Neuronal stem cell (in vitro differentiated cells): ENCODE data around the gene UQCC3.
A peak's percentile ranks its signal among the peaks of the same experiment; 100 is the strongest.

Experiments used
- DNase-seq: peaks from one replicate; pipeline ENCODE4 v3.0.0-alpha.2; 2013; ENCODE audit warnings: low spot score
- H2AFZ ChIP-seq: one replicate; pipeline ENCODE4 v1.6.1; 2013; ENCODE audit warnings: mild to moderate bottlenecking, low read length, inconsistent platforms
- H2AK5ac ChIP-seq: 2 replicates; pipeline ENCODE4 v1.6.1; 2013; ENCODE audit warnings: low read depth, mild to moderate bottlenecking, inconsistent platforms, low read length, moderate library complexity, mixed read lengths
- H2BK120ac ChIP-seq: 2 replicates; pipeline ENCODE4 v1.6.1; 2013; ENCODE audit warnings: low read depth, mild to moderate bottlenecking, inconsistent platforms, low read length, moderate library complexity, mixed read lengths
- H2BK12ac ChIP-seq: one replicate; pipeline ENCODE4 v1.6.1; 2013; ENCODE audit warnings: low read length, inconsistent platforms
- H2BK15ac ChIP-seq: 2 replicates; pipeline ENCODE4 v1.6.1; 2013; ENCODE audit warnings: mild to moderate bottlenecking, low read length, inconsistent platforms, mixed read lengths
- H2BK5ac ChIP-seq: one replicate; pipeline ENCODE4 v1.6.1; 2013; ENCODE audit warnings: inconsistent platforms, mild to moderate bottlenecking, low read length, moderate library complexity
- H3K14ac ChIP-seq: one replicate; pipeline ENCODE4 v1.6.1; 2013; ENCODE audit warnings: low read length, inconsistent platforms
- H3K18ac ChIP-seq: 2 replicates; pipeline ENCODE4 v1.6.1; 2013; ENCODE audit warnings: low read length, inconsistent platforms
- H3K23ac ChIP-seq: 2 replicates; pipeline ENCODE4 v1.6.1; 2013; ENCODE audit warnings: low read depth, mild to moderate bottlenecking, mixed read lengths, low read length, inconsistent platforms; ENCODE audit not compliant: poor library complexity
- H3K27ac ChIP-seq: replicated peaks from 3 replicates; pipeline ENCODE4 v1.5.1; 2013; ENCODE audit warnings: low read length, inconsistent platforms
- H3K27me3 ChIP-seq, 3 experiments: 2 replicates each; pipeline ENCODE4 v1.6.1; 2013; ENCODE audit warnings: low read length in 3 of 3, mild to moderate bottlenecking in 2 of 3, inconsistent platforms in 1 of 3, low read depth in 1 of 3, mixed read lengths in 1 of 3, moderate library complexity in 1 of 3; ENCODE audit not compliant: control insufficient read depth in 3 of 3, insufficient read depth in 3 of 3
- H3K36me3 ChIP-seq, 2 donors: replicated peaks in 1 of 2; 2 replicates each; pipeline ENCODE4 v1.6.1; 2013; ENCODE audit warnings: low read length in 2 of 2; ENCODE audit not compliant: control insufficient read depth in 2 of 2, insufficient read depth in 2 of 2
- H3K4ac ChIP-seq: 2 replicates; pipeline ENCODE4 v1.6.1; 2013; ENCODE audit warnings: inconsistent platforms, mild to moderate bottlenecking, low read length, moderate library complexity
- H3K4me1 ChIP-seq, 2 donors: 1 replicate in 1 of 2; 2 replicates in 1 of 2; pipeline ENCODE4 v1.6.1; 2013; ENCODE audit warnings: low read length in 2 of 2, low read depth in 1 of 2; ENCODE audit not compliant: control insufficient read depth in 2 of 2, insufficient read depth in 1 of 2
- H3K4me2 ChIP-seq: one replicate; pipeline ENCODE4 v1.6.1; 2013; ENCODE audit warnings: mild to moderate bottlenecking, low read length, inconsistent platforms; ENCODE audit not compliant: insufficient read depth, poor library complexity, severe bottlenecking
- H3K4me3 ChIP-seq, 2 donors: 2 replicates each; pipeline ENCODE4 v1.5.1; 2013; ENCODE audit warnings: low read length in 2 of 2, mild to moderate bottlenecking in 2 of 2, inconsistent platforms in 1 of 2, moderate library complexity in 1 of 2
- H3K79me1 ChIP-seq: one replicate; pipeline ENCODE4 v1.6.1; 2013; ENCODE audit warnings: low read depth, mild to moderate bottlenecking, inconsistent platforms, low read length, moderate library complexity
- H3K9ac ChIP-seq: one replicate; pipeline ENCODE4 v1.6.1; 2013; ENCODE audit warnings: mild to moderate bottlenecking, low read depth, low read length, inconsistent platforms; ENCODE audit not compliant: poor library complexity
- H3K9me3 ChIP-seq, 2 donors: replicated peaks in 1 of 2; 2 replicates each; pipeline versions ENCODE3 to v1.6.1; 2013; ENCODE audit warnings: low read length in 2 of 2, mild to moderate bottlenecking in 2 of 2, inconsistent platforms in 1 of 2, low read depth in 1 of 2, mixed read lengths in 1 of 2, moderate library complexity in 1 of 2; ENCODE audit not compliant: control insufficient read depth in 2 of 2, insufficient read depth in 1 of 2
- H4K8ac ChIP-seq: one replicate; pipeline ENCODE4 v1.6.1; 2013; ENCODE audit warnings: low read depth, mild to moderate bottlenecking, inconsistent platforms, low read length, moderate library complexity
- H4K91ac ChIP-seq: one replicate; pipeline ENCODE4 v1.6.1; 2013; ENCODE audit warnings: low read length, low read depth, mild to moderate bottlenecking, inconsistent platforms; ENCODE audit not compliant: poor library complexity
- WGBS, 2 donors: extraction: QIAGEN DNeasy Blood & Tissue Kit; methylation state at CpG; one replicate each; pipeline ENCODE4 v1.1.7; 2013; ENCODE audit warnings: missing lambda C conversion rate in 2 of 2, mixed read lengths in 1 of 2; ENCODE audit not compliant: insufficient read length in 2 of 2, insufficient replicate concordance in 1 of 2; ENCODE audit errors: extremely low coverage in 2 of 2; 5-methylcytosine and 5-hydroxymethylcytosine counted together

The UQCC3 gene

DNA sequence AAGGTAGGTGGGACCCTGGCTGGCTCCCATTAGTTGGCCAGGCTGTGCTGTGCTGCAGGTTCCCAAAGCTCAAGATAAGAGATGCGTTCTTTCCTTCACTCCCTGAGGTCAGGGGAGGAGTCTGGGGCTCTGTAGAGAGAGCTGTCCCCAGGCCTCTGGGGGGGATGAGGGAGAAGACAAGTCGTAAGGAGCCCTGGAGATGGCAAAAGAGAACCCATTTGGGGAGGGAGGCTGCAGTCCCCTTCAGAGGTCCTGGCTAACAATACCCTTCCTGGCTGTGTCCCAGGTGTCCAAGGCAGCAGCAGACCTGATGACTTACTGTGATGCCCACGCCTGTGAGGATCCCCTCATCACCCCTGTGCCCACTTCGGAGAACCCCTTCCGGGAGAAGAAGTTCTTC, 36.9 kb downstream of the UQCC3 start:
- H2BK120ac ChIP-seq: peak overlapping the region; percentile 2
- no CpG with 5 or more reads among the region's 5 CpGs for WGBS, 2 donors
- peak overlapping the region; percentile 36 for H2AK5ac ChIP-seq
- no peak overlapping the region for H3K4me3 ChIP-seq
- no peak overlapping the region for H4K8ac ChIP-seq
- H3K36me3 ChIP-seq: peaks cover 16 to 60% of the 10 kb centered on the region in 2 donors
- no peak overlapping the region for H3K4ac ChIP-seq
- H3K14ac ChIP-seq: no peak overlapping the region
- no peak overlapping the region for H3K27ac ChIP-seq
- H3K4me2 ChIP-seq: peak overlapping the region; percentile 60
- H4K91ac ChIP-seq: no peak overlapping the region
- no peaks in the 10 kb centered on the region for H3K9me3 ChIP-seq
- peak overlapping the region; percentile 26 for H2BK12ac ChIP-seq
- no peak overlapping the region for H3K9ac ChIP-seq
- H2AFZ ChIP-seq: no peak overlapping the region
- no peaks in the 10 kb centered on the region for H3K27me3 ChIP-seq
- no peak overlapping the region for H3K23ac ChIP-seq
- H3K79me1 ChIP-seq: no peaks in the 10 kb centered on the region
- H2BK15ac ChIP-seq: peak overlapping the region; percentile 20
- H3K18ac ChIP-seq: no peak overlapping the region
- no peak for DNase-seq
- peaks cover 23 to 31% of the 10 kb centered on the region in 2 donors for H3K4me1 ChIP-seq
- peak overlapping the region; percentile 85 for H2BK5ac ChIP-seq

DNA sequence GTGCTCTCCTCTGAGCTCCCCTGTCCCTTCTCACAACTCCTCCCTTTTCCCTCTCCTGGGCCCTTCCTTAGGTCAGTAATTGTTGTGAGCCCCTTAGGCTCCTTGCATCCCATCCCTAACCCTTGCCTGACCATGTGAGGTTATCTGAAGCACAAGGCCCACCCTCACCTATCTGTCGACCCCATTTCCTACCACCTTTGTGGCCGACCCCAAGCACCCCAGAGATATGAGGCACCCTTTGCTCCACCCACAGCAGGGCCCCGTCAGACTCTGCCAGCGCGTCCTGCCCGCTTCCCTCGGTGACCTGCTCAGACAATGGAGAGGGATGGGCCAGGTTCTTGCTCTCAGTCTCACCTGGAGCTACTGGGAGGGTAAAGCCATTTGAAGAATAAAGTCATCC, 37.3 kb downstream of the UQCC3 start:
- H3K36me3 ChIP-seq: peaks cover 20 to 61% of the 10 kb centered on the region in 2 donors
- no peak overlapping the region for H3K23ac ChIP-seq
- DNase-seq: no peak
- H3K9me3 ChIP-seq: no peaks in the 10 kb centered on the region
- no peak overlapping the region for H2BK15ac ChIP-seq
- H3K14ac ChIP-seq: no peak overlapping the region
- no peaks in the 10 kb centered on the region for H3K27me3 ChIP-seq
- no peak overlapping the region for H4K8ac ChIP-seq
- H2BK12ac ChIP-seq: no peak overlapping the region
- peak overlapping the region; percentile 36 for H2AK5ac ChIP-seq
- no CpG with 5 or more reads among the region's 7 CpGs for WGBS, 2 donors
- peak overlapping the region; percentile 85 for H2BK5ac ChIP-seq
- H2AFZ ChIP-seq: no peak overlapping the region
- H3K4ac ChIP-seq: no peak overlapping the region
- H3K4me2 ChIP-seq: peak overlapping the region; percentile 60
- peaks cover 23 to 31% of the 10 kb centered on the region in 2 donors for H3K4me1 ChIP-seq
- peak overlapping the region in 1 of 2 donors; percentile 77 for H3K4me3 ChIP-seq
- peak overlapping the region; percentile 62 for H3K27ac ChIP-seq
- no peak overlapping the region for H3K18ac ChIP-seq
- peak overlapping the region; percentile 2 for H2BK120ac ChIP-seq
- no peaks in the 10 kb centered on the region for H3K79me1 ChIP-seq
- H4K91ac ChIP-seq: no peak overlapping the region
- peak overlapping the region; percentile 74 for H3K9ac ChIP-seq

DNA sequence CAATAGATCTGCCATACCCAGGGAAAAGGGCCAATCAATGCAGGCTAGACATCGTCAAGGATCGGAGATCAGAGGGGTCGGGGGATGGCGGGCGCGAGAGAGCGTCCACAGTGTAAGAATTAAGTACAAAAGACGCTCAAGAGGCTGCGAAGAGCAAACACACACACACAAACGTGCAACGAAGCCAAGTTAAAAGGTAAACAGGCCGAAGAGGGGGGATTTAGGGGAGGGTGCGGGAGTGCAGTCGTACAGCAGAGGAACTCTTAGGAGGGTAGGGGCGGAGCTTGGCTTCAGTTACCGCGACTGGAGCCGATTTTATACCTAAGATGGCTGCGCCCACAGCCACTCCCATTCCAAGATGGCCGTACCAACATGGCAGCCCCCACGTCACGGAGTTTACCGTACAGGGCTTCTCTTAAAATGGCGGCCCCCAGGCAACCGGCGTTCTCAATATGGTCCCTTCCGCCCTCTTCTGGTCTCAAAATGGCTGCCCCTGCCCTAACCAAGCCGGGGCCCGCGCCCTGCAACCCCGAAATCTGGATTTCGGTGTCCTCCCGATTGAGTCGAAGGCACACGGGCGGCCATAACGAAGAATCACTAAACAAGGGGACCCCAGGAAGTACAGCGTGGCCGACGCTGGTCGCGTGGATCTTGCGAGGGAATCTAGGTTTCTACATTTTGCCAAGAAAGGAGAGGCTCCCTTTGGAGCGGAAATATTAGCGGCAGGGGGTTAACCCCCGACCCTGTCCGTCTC, 38.0 kb downstream of the UQCC3 start:
- no peak overlapping the region for H3K9ac ChIP-seq
- peak overlapping the region; percentile 54 for H4K8ac ChIP-seq
- H3K27me3 ChIP-seq: no peaks in the 10 kb centered on the region
- no peak overlapping the region for H2BK120ac ChIP-seq
- no peak overlapping the region for H3K14ac ChIP-seq
- no peaks in the 10 kb centered on the region for H3K79me1 ChIP-seq
- no peak overlapping the region for H2AK5ac ChIP-seq
- H2BK15ac ChIP-seq: no peak overlapping the region
- peak; percentile 95 for DNase-seq
- H2BK12ac ChIP-seq: no peak overlapping the region
- H3K9me3 ChIP-seq: no peaks in the 10 kb centered on the region
- H3K27ac ChIP-seq: peak overlapping the region; percentile 85
- H3K4me3 ChIP-seq: peak overlapping the region; percentile 29 to 77
- H3K18ac ChIP-seq: peak overlapping the region; percentile 84
- H3K36me3 ChIP-seq: peaks cover 25 to 67% of the 10 kb centered on the region in 2 donors
- H4K91ac ChIP-seq: peak overlapping the region; percentile 30
- peaks cover 23 to 31% of the 10 kb centered on the region in 2 donors for H3K4me1 ChIP-seq
- no peak overlapping the region for H3K4ac ChIP-seq
- H3K23ac ChIP-seq: no peak overlapping the region
- H2BK5ac ChIP-seq: no peak overlapping the region
- H3K4me2 ChIP-seq: peak overlapping the region; percentile 64
- WGBS, 2 donors: no CpG with 5 or more reads among the region's 47 CpGs
- peak overlapping the region; percentile 81 for H2AFZ ChIP-seq

DNA sequence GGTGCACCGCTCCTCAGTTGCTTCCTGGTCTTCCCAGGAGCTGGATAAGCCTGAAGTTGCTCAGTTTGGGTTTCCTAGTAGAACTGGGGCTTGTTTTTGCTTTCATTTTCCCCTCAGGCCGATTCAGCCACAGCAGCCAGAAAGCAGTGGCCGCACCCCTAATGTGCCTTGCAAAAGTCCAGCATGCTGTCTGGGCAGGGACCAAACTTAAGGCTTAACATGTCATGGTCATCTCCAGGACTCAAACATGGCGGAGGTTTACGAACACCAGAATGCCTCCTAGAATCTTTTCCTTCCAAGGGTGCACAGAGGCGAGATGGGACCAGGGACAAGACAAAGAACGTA, 38.5 kb downstream of the UQCC3 start:
- H4K91ac ChIP-seq: peak overlapping the region; percentile 30
- H3K23ac ChIP-seq: no peak overlapping the region
- no peak overlapping the region for H2BK12ac ChIP-seq
- no CpG with 5 or more reads among the region's 7 CpGs for WGBS, 2 donors
- DNase-seq: no peak
- H2AK5ac ChIP-seq: no peak overlapping the region
- no peak overlapping the region for H3K9ac ChIP-seq
- peaks cover 29 to 66% of the 10 kb centered on the region in 2 donors for H3K36me3 ChIP-seq
- peaks cover 23 to 31% of the 10 kb centered on the region in 2 donors for H3K4me1 ChIP-seq
- no peak overlapping the region for H3K14ac ChIP-seq
- H3K27me3 ChIP-seq: no peaks in the 10 kb centered on the region
- peak overlapping the region; percentile 54 for H4K8ac ChIP-seq
- H2BK120ac ChIP-seq: no peak overlapping the region
- H2BK15ac ChIP-seq: no peak overlapping the region
- peak overlapping the region; percentile 64 for H3K4me2 ChIP-seq
- H3K9me3 ChIP-seq: no peaks in the 10 kb centered on the region
- no peaks in the 10 kb centered on the region for H3K79me1 ChIP-seq
- H3K4ac ChIP-seq: no peak overlapping the region
- H3K27ac ChIP-seq: peak overlapping the region; percentile 85
- H3K18ac ChIP-seq: peak overlapping the region; percentile 84
- peak overlapping the region; percentile 81 for H2AFZ ChIP-seq
- peak overlapping the region; percentile 19 to 49 for H3K4me3 ChIP-seq
- no peak overlapping the region for H2BK5ac ChIP-seq
